Myocyte (in vitro differentiated cells): Measurements from ENCODE around the gene SYT2. TPM values are rescaled to one million over a fixed set of nuclear protein-coding genes. Genes with fewer than 3 reads are reported as not detected.
"Not testable (repeated sequence)": the region's sequence is repeated elsewhere in the genome, so short reads cannot be mapped to it uniquely, and the experiment has no call there.

Experiments
- DNase-seq: peaks from one replicate; pipeline ENCODE4 v3.0.0-alpha.2; 2012; ENCODE audit warnings: low read depth
- polyA plus RNA-seq: library from polyadenylated mRNA; unstranded; fragments of >200 nt; gene quantifications from one replicate; pipeline ENCODE4 v1.2.1, GENCODE V29; 2012; ENCODE audit warnings: missing spikeins
- total RNA-seq: library from RNA; depleted of rRNA; stranded (reverse); fragments of >200 nt; gene quantifications from 2 replicates; pipeline ENCODE4 v1.2.3, GENCODE V29; 2014

Gene SYT2
- total RNA-seq, result not detected in 2 replicates
- 0.05 TPM for polyA plus RNA-seq

DNA sequence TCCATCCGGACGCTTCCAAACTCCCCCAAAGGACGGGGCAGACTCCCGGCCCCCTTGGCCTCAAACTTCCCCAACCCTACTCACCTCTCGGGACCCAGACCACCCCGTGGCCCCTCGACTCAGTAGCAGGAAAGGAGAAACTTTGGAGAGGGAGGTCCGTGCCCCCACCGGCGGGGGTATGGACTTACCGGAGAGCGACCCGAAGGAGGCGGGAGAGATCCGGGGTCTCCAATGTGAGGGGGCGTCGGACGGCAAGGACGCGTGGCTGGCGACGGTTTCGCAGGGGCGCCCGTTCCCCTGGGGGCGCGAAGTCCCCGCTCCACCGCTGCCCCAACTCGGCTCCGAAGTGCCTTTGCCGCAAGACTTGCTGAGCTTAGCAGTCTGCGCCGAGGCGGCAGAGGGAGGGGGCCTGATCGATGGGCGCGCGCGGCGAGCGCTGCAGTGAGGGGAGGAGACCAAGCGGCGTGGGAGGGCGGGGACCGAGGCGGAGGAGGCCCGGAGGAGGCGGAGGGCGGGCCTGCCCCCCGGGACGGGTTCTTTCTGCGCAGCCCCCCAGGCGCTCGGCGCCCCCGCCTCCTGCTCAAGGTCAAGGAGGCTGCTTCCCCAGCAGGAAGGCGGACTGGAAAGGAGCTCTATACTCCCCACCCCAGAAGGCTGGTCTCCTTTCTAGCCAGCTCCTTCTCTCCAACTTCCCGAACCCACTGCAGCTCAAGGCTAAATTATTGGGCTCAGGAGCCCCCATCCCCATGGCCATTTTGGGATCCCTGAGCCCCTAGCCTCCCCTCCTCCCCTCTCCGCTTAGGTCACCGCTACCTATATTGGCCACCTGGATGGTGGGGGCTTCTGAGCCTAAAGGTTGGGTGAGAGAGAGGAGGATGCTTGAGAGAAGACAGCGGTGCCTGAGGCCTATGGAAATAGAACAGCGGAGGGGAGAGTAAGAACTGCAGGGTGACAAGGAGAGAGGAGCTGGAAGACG is at the start of gene SYT2:
TSS of gene SYT2 (minus strand) at position 385 of the 976 bp plus-strand sequence. CDS start 104,682 bp downstream, outside the sequence.
- DNase-seq, result no peak

DNA sequence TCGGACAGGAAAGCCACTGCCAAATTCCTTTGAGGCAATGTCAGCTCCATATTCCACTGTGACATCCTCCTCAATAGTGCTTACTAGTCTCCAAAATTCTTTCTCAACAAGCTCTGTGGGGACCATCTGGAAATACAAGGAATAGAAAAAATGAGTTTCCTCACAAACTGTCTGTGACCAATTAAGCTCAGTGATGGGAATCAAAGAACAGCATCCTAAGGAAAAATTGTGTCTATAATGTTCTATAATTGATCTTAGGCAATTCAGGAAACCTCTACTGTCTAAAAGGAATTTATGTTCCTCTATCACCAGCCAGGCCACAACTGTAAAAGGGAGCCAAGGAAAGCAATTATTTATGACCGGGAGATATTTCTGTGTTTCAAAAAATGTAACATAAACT is 46.1 kb upstream of the SYT2 start:
- no peak for DNase-seq

DNA sequence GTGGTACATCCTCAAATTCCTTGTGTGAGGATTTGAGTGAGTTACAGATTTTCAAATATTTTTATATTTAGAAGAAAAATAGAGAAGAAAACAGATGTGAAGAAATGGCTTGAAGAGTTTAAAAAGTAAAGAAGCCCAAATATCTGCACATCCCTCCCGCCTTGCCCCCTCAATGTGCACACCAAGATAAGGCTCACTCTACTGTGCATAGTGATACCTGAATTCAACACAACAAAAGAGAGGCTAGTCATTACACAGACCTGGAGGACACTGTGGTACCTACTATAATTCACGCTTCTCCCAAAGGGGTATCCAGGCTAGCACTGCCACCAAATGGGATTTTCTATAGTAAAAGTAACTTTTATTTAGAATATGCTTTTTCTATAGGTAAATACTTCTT is 44.0 kb upstream of the SYT2 start:
- DNase-seq, result no peak

DNA sequence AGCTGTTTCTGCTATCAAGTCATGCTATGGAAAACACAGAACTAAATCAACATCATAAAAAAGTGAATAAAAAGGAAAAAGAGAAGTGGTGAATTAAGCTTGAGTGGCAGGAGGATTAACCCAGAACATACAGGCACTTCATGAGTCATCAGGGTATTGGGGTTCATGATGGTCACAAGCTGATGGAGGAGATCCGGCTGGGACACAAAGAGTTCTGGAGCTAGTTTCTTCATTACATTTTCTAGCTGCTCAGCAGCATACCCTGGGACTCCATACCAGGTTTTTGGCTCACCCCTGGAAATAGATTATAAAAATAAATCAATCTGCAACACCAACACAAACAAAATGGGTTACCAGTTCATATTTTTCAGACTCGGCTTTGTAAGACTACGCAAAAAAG is 42.5 kb upstream of the SYT2 start:
- DNase-seq, result no peak

DNA sequence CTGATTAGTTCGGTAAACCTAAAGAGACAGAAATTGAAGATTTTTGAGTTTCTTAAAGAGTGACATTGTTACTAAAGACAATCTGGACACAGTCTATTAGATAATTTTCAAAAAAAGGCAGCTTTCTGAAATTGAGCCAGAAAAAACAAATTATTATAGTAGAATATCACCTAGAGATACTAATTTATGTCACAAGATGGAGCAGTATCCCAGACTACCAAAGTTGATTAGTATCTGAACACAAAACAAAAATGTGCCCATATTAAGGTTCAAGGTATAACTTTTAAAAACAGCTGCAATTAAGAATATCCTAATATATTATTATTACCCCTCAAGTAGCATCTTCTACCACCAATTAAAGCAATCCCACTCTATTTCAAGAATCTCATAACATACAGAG is 40.5 kb upstream of the SYT2 start:
- DNase-seq, result no peak

DNA sequence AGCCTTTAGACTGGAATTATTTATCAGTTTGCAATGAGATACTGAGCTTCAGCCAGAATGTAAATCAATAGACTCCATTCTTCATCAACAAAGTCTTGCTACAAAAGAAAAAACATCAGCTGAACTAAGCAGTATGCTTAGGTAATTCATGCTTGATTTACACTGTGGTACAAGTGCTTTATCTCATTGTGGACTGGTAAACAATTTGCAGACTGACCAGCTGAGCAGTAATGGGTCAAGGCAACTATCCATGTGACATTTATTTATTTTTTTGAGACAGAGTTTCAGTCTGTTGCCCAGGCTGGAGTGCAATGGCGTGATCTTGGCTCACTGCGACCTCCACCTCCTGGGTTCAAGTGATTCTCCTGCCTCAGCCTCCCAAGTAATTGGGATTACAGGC is 39.8 kb upstream of the SYT2 start:
- DNase-seq, result no peak

DNA sequence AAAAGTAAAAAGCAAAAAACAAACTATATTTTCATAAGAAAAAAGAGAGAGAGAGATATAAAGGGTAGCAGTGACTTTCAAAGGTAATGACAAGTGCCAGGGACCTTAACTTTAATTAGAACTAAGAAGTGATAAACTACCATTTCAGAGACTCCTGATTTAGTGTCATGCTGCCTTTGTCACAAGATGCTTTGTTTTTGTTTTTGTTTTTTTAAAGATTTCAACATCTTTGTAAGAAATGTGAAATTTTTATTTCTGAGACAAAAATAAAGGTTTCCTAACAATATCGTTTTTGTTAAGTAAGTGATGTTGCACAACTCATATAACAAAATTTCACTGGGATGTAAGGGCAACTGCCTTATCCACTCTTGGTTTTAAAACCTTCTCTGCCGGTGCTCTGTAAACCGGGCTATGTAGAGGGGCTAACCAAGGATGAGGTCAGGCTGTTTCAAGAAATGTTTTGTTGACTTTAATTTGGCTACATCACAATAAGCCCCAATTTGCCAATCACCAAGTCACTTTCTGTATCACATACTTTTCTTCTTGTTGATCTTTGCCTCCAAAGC is 35.2 kb upstream of the SYT2 start:
- DNase-seq, result no peak

DNA sequence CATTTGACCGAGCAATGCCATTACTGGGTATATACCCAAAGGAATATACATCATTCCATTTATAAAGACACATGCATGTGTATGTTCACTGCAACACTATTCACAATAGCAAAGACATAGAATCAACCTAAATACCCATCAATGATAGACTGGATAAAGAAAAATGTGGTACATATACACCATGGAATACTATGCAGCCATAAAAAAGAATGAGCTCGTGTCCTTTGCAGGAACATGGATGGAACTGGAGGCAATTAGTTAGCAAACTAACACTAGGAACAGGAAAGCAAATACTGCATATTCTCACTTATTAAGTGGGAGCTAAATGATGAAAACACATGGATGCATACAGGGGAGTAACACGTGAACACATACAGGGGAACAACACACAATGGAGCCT is 34.5 kb upstream of the SYT2 start:
- not testable (repeated sequence) for DNase-seq

DNA sequence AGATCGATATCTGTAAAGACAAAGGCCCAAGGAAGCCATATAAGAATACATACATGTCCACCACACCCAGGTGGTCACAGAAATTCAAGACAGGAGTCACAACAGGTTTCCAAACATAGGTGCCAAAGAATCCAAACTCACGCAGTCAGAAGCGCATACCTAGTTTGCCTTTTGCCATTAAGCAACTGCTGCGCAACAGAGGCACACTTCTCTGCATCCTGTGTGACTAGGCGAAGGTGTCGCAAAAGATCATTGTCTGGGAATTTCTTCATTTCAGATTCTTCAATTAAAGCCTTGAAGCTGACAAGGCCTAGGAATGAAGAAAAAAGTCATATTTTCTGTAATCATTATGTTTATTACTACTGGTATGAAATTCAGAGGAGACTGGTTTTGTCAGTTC is 32.2 kb upstream of the SYT2 start:
- no peak for DNase-seq

DNA sequence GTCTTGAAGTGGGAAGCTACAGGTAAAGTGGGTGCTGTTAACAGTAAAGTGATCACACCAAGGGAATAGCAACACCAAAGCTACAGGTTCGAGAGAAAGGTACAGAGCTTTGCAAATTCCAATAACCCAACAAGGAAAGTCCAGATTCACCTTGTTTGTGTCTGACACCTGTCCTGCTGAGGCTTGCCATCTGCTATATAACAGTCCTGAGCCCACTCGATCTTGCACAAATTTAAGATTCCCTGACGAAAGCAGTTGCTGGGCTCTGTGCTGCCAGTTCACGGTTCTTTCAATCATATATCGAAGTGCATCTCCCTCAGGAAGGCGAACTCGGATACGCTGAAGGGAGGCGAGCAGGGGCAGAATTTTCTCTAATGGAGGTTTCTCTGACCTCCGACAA is 23.0 kb upstream of the SYT2 start:
- DNase-seq, result no peak

DNA sequence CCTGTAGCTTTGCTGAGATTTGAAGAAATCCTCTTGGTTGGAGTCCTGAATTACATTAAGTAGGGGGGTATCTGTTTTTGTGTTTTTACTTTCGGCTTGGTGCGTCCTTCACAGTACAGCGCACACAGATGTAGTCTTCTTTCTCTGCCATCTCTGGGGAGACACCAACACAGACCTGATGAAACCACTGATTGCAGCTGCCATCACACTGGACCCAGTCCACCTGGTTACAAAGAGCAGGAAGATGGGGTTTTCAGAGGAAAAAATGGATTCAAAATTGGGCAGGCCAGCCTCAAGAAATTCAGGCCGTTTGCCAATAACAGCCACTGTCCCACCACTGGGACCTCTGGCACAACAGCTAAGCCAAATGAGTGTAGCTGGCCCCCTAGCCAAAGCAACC is 18.7 kb upstream of the SYT2 start:
- DNase-seq, result no peak

DNA sequence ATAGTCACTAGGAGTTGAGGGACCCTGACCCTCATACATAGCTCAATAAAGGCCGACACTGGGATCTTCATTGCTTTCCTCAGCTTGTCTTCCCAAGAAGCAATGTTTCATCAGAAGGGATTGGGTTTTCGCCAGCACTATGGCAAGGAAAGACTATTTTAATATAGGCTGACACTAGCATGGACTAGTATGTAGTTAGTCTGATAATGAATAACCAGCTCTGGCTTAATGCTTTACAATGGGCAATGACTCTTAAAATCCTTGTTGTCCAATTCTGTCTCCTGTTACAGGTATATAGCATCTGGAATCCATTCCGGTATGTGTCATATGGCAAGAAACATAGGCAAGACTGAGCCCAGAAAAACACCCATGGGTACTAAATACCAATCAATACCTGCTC is 15.3 kb upstream of the SYT2 start:
- DNase-seq, result no peak

DNA sequence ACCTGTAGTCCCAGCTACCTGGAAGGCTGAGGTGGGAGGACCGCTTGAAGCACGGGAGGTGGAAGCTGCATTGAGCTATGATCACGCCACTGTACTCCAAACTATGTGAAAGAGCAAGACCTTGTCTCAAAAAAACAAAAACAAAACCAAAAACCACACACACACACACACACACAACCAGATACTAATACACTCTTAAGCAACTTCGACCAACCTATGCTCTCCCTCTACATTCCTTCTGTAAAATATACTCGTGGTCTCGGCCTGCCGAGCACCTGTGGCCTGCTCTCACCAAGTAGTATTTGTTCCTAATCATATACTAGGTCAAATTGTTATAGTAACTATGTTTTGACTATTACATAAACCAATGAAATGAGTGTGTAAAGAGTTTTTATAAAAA is 13.5 kb upstream of the SYT2 start:
- DNase-seq, result no peak

DNA sequence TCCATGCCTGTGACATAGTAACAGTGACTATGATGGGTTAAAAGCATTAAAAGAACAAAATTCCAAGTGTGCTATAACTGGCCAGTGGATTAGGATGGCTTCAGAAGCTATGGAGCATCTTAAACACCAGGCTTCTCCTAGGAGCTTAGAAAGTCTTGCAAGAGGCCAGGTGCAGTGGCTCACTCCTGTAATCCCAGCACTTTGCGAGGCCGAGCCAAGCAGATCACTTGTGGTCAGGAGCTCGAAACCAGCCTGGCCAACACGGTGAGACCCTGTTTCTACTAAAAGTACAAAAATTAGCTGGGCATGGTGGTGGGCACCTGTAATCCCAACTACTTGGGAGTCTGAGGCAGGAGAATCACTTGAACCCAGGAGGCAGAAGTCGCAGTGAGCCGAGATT is 12.8 kb upstream of the SYT2 start:
- DNase-seq, result not testable (repeated sequence)

DNA sequence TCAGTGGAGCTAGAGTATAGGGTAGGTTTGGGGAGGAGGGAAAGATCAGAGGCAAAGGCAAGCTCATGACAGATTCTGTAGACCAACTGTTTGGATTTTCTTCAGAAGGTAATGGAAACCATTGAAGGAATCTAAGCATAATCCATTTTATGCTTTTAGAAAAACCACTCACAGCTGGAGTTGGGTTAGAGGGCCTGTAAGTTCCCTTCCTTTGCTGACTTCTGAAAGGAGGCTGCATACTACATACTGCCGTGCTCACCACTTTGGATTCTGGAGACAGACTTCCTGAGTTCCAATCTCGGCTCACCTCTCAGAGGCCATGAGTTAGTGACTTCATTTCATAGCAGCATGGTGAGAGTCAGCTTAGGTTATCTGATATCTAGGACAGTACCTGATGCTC is 6.4 kb upstream of the SYT2 start:
- DNase-seq, result peak; percentile 63

DNA sequence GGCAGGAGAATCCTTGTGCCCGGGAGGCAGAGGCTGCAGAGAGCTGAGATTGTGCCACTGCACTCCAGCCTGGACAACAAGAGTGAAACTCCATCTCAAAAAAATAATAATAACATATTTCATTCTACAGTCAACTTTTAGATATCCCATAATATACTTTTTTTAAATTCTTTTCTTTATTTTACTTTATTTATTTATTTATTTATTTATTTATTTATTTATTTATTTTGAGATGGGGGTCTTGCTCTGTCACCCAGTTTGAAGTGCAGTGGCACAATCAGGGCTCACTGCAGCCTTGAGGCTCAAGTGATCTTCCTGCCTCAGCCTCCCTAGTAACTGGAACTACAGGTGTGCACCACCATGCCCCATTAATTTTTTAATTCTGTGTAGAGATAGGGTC is 3.9 kb upstream of the SYT2 start:
- DNase-seq, result not testable (repeated sequence)

DNA sequence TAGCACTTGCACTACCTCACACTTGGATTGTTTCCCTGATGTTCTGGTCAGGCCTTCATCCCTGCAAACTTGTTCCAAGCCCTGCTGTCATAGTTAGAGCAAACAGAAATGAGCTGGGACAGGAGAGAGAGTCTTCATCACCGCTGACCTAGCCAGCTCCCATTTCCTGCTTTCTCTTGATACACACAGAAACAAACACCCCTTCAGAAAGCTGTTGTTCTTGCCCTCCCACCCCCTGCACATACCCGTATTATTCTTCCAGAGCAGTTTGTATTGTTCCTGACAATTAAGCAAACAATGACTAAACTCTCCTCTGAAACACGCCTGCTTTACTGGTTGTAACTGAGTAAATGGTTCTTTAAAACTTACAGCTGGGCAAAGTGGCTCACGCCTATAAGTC is 2.9 kb upstream of the SYT2 start:
- DNase-seq, result no peak

DNA sequence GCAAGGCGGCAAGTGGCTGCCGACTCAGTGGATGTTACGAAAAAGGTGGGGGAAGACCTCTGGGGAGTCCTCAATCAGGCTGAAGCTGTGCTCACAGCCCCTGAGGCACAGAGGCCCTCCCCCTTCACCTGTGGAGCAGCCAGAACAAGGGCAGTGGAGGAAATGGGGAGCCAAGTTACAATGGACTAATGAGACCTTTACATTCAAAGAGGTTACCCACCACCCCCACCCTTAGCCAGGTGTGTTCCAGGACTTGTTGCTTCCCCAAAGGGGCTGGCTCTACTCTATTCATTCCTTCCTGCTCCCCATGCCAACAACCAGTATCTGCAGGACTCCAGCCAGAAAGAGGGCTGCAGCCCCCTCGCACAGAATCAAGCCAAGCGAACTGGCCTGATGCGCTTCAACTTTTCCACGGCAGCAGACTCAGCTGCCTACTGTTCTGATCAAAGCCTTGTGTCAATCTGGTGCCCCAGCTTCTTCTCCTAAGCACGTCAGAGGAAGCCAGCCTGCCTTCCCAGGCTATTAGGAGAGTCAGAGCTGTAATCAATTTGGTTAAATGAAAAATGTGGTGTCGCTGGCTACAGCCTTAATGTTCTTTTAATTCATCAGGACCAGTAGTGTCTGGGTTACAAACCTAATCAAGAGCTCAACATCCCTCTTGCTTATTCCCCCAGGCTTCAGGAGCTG is 1.8 kb upstream of the SYT2 start:
- no peak for DNase-seq

DNA sequence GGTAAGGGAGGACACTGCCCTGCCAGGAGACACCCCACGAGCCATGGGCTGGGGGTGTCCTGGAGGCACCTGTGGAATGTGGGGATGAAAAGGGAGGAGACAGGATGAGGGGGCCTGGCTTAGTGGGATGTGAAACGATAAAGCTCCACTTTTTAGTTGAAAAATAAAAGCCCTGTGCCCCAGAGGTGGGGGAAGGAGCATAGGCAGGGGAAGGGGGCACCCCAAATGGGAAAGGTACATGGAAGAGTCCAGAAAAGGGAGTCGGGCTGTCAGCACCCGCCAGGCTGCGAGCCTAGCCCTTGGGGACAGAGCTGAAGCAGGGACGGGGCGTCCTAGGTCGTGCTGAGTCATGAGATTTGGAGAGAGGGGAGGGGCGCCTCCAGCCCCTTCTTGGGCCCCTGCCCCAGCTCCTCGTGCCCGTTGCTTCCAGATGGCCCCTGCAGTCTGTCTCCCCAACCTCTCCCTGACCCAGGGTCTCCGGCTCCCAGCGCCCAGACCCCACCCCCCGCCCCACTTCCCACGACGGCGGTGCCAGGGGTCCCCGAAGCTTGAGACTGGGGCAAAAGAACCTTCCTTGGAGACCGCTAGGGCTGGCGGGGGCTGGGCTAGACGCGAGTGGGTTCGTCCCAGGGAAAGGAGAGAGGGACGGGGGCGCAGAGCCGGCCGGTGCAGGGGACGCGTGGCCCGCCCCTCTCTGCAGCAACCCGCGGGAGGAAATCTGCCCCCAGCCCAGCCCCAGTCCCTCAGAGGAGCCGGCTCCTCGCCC is 795 bp downstream of the SYT2 start:
- DNase-seq, result no peak

DNA sequence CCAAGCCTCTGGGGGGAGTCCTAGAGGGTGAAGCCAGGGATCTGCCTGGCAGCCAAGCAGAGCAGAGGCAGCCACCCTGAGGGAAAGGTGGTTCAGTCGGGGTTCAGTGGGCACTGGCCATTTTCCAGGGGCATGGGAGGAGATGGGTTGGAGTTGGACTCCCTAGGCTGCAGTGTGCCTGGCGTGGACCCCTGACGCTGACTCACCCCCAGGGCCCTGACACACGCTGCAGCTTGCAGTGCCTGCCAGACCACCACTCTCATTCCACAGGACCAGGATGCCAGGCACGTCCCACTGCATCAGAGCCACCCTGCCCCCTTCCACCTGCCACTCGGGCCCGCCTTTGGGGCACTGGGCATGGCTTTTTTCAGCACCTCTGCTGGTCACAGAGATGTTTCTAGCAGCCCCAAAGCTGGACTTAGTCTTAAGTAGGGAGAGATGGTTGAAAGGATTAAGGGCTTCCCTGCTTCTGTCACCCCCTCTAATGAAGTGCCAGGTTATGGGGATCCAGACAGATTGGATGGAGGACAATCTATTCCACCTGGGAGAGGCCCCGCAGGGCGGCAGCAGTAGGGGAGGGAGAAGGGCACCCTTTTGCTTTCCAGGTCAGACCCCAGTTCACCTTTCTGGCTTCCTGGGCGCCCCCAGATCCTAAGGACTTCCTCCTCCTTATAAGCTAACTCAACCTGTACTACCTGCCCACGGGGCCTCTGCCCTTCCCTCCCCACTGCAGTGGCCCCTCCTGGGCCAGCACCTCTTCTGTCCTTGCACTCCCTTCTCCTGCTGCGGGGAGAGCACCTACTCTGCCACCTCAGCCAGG is 1.6 kb downstream of the SYT2 start:
- no peak for DNase-seq

DNA sequence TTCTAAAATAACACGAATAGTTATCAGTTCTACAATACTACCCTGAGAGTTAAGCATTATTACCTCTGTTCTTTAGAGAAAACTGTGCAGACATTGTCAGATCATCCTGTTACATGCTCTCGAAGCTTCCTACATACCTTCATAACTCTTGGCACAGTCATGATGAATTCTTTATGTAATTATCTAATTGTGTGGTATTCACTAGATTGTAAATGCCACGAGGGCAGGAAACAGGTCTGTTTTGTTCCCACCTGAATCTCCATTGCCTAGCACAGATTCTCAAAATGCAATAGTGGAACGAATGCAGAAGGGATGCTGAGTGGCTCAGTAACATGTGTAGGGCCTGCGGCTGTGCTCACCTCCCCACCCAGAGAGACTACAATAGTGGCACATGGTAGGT is 3.4 kb downstream of the SYT2 start:
- DNase-seq, result no peak
